Ecto neural progenitor cell (in vitro differentiated cells): ENCODE data around the gene SRP68.

Source experiments
- DNase-seq: peaks from one replicate; pipeline ENCODE4 v3.0.0-alpha.2; 2018; ENCODE audit warnings: low spot score

Gene SRP68

DNA sequence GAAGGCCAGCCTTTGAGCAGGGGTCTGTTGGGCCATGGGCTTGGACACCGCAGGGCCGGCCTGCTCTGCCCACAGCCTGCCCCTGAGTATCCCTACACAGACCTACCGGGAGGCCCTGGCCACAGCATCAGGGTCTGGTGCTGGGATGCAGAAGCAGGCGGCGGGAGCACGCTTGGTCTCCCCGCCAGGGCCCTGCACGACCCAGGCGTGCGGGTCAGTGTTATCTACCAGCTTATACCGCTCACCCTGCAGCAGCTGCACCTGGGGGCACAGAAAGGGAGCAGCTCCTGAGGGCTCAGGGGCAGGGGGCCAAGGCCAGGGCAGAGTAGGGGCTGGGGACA lies 54.0 kb downstream of the SRP68 start:
- DNase-seq, result peak; percentile 47

DNA sequence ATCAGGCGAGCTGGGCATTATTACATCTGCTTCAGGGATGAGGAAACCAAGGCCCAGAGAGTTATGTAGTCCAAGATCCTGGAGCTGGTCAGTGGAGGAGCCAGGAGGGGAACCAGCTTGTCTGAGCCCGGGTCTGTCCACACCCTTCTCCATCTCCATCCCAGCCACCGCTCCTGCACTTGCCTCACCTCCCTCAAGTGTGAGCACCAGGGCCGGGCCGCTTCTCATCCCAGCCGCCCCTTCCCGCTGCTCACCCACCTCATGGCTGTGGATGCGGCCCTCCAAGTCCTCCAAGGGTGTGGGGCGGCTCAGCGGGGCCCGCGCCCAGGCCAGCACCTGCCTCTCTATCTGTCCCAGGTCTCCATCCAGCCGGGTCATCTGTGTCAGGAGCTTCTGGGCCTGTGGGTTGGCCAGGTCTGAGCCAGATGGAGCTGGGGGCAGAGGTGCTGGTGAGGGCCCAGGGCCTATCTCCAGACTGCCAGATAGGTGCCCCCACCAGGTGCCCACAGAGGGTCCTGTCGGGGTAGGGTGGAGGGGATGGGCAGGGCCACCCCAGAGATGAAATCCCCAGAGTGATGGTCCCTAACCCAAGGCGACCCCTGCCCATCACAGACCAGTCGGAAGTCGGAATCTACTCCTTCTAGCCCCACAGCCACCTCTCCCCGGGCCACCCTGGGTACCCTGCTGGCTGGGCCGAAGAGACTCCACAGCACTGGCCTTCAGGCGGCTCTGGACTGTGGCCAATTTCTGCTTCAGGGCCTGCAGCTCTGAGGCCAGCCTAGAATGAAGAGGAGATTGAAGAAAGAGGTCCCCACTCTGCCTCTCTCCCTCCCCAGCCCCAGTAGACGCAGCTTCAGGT lies 54.6 kb downstream of the SRP68 start:
- DNase-seq, result no peak

DNA sequence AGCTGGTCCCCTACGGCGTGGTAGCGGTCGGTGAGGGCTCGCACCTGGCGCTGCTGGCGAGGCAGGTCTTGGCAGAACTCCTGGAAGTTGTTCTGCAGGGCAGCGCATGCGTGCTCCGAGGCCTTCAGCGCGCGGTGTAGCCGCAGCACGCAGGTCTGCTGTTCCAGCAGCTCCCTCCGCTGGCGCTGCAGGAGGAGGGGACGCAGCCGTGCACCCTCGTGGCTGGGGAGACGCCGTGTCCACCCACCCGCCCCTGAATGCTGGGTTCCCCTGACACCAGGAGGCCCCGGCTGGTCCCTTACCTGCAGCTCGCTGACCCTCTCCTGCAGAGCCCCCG lies 57.4 kb downstream of the SRP68 start:
- peak; percentile 51 for DNase-seq

DNA sequence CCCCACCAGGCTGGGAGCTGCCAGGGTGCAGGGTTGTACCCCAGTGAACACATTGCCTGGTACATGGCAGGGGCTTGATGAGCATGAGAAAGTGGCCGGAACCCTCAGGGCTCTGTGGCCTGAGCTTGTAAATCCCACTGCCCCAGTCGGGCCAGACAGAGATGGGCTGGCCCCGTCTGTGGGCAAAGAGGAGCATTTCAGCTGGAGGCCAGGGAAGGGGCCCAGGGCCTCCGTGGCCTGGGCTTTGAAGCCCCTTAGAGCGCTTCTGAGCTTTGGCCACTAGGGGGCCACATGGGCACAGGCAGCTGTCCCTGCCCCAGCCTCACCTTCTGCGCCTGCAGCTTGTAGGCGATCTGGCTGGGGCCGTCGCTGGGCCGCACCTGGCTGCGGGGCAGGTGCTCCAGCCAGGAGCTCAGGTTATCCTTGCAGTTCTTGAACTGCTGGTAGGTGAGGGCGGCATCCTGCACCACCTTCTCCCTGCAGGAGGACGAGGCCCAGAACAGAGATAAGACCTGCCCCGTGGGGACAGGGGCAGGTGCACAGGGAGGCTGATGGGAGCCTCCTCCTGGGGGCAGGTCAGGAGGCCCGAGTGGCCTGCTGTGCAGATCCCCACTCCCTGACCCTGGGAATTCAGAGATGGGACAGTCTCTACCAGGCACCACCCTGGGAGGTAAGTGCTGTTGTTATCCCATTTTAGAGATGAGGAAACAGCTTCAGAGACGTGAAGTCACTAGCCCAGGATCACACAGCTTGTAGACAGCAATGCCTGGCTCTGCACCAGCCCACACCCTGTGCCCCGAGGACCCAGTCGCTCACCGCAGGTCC lies 58.0 kb downstream of the SRP68 start:
- peak; percentile 91 for DNase-seq

DNA sequence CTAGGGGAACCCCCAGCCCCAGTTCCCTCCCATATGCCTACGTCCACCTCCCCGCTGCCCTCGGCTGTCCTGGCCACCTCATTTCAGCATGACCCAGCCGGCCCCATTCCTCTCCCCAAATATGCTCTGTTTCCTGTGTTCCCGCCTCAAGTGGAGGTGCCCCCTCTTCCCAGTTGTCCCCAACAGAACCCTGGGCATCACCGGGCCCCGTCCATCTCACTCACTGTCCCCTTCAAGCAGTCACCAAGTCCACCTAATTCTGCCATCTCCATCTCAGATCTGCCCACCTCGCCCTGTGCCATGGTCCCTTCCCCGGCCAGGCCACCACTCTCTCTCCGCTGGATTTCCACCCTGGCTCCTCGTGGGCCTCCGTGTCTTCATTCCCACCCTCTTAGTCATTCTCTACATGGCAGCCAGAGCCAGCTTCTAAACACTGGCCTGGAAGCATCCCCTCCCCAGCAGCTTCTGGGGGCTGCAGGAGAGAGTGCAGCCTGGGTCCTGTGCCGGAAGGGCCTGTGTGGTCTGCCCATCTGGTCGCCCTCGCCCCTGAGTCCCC lies 58.9 kb downstream of the SRP68 start:
- no peak for DNase-seq

DNA sequence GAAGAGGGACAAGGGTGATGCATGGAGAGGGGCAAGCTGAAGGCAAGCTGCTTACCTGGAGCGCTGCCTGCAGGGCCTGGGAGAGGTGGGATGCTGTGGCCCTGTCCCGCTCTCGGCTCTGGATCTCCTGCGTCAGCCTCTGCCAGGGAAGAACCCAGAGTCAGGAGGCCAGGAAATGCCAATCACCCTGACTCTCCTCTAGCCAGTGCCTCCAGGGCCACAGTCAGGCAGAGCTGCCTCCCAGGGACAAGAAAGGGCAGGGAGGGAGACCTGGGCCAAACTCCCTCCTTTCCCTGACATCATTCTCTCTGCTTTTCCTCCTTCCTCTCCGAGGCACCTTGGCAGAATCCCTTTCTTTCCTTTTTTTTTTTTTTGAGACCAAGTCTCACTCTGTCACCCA lies 60.4 kb downstream of the SRP68 start:
- no peak for DNase-seq

DNA sequence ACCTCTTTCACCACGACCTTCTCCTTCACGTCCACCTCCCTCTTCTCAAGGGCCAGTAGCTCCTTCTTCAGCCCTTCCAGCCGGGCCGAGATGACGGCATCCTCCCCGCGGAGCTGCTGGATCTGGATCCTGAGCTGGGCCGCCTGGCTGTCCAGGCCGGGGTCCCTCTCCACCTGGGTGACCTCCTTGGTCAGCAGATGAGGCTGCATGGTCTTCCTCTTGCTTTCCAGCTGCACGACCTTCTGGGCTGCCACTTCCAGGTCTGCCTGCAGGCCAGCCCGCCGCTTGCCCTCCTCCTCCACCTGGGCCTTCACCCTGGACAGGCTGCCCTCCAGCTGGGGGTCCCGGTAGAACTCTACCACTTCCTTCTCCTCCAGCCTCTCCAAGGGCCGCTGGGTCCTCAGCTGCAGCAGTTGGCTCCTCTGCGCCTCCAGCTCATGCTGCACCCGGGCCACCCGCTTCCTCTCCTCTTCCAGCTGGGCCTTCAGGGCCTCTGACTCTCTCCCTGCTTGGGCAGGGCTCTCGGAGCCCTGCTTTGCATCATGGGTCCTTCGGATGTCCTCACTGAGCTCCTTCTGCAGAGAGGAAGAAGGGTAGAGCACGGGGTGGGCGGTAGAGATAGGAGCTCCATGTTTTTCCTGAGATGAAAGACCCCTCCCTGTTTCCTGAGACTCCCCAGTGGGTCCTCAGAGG lies 62.2 kb downstream of the SRP68 start:
- DNase-seq, result no peak

DNA sequence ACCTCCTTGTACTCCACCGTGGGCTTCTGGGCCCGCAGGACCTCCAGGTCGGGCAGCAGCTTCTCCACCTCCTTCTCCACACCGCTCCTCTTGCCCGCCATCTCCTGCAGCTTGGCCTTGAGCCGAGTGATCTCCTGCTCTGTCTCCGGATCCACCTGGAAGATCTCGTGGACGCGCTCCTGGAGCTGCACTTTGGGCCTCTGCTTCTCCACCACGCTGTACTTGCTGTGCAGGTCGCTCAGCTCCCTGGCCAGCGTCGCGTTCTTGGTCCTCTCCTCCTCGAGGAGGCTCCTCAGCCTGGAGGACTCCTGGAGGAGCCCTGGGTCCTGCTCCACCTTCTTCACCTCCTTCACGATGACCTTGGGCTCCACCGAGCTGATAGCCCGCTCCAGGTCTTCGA lies 62.9 kb downstream of the SRP68 start:
- DNase-seq, result no peak

DNA sequence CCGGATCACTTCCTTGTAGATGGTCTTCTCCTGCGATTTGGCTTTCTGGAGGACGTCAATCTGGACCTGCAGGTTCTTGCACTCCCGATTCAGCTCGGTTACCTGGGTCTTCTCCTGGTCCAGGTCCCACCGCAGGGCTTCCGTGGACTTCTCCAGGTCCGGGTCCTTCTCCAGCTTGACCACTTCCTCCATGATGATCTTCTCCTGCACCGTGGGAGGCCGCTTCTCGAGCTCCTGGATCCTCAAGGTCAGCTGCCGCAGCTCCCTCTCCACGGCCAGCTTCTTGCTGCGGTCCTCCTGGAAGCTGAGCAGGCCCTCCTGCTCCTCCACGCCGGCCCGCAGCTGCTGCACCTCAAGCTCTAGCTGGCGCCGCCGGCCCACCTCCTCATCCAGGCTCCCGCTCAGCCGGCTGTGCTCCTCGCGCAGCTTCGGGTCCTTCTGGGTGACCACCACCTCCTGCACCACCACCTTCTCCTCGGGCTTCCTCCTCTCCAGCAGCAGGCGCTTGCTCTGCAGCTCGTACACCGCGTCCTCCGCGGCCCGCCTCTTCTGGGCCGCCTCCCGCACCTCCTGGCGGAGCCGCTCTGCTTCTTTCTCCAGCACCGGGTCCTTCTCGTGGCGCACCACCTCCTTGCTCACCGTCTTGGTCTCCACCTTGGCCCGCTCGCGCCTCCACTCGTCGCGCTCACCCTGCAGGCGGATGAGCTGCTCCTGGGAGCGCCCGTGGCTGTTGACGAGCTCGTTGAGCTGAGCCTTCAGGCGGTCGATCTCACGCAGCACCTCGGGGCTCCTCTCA lies 63.5 kb downstream of the SRP68 start:
- DNase-seq, result no peak

DNA sequence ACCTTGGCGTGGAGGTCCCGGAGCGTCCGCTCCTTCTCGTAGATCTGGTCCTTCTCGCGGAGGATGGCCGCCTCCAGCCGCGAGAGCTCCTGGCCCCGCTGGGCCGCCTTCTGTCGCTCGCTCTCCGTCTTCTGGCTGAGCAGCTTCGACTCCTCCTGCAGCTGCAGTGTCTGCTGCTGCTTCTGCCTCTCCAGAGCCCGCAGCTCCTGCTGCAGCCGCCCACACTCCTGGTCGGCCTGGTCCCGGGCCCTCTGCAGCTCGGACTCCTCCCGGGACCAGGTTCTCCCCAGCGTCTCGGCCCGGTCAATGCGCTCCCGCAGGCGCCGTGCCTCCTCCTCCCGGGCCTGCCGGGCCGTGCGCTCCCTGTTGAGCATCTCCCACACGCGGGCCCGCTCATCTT lies 64.1 kb downstream of the SRP68 start:
- no peak for DNase-seq

DNA sequence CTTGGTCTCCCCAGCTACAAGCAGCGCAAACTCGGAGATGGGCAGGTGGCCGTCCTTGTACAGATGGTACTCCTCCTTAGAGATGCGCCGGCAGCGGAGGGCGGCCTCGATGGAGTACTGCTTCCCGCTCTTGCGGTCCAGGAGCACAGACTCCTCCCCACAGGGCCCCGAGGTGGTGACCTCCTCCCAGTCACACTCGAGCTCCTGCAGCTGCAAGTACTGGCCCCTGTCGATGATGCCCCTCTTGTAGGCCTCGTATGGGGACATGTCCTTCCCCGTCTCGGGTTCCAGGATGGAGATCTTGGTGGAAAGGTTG lies 64.5 kb downstream of the SRP68 start:
- DNase-seq, result no peak

DNA sequence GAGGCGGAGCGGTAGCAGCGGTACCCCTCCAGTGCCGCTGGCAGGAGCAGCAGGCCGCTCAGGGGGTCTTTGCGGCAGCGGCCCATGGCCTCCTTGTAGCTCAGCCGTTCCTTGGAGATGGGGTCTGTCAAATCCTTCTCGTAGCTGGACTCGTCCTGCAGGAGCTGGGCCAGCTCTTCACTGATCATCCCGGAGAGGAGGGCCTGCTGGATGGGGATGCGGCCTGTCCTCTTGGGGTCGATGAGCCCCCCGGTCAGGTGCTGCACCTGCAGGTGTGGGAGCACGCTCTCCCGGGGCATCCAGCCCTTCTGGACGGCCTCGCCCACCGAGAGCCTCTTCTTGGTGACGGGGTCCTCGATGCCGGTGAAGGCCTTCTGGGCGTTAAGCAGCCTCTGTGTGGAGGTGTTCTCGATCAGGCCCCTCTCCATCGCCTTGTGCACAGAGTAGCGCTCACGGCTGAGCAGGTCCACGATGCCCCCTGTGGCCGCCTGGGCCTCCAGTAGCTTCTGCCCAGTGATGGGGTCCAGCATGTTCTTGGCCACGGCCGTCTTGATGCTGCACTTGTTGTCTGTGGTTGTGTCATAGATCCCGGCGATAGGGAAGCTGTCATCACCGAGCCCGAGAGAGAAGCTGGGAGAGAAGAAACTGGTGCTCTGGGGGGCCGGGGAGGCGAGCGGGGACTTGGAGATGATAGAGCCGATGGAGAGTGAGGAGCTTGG lies 65.0 kb downstream of the SRP68 start:
- peak; percentile 47 for DNase-seq

DNA sequence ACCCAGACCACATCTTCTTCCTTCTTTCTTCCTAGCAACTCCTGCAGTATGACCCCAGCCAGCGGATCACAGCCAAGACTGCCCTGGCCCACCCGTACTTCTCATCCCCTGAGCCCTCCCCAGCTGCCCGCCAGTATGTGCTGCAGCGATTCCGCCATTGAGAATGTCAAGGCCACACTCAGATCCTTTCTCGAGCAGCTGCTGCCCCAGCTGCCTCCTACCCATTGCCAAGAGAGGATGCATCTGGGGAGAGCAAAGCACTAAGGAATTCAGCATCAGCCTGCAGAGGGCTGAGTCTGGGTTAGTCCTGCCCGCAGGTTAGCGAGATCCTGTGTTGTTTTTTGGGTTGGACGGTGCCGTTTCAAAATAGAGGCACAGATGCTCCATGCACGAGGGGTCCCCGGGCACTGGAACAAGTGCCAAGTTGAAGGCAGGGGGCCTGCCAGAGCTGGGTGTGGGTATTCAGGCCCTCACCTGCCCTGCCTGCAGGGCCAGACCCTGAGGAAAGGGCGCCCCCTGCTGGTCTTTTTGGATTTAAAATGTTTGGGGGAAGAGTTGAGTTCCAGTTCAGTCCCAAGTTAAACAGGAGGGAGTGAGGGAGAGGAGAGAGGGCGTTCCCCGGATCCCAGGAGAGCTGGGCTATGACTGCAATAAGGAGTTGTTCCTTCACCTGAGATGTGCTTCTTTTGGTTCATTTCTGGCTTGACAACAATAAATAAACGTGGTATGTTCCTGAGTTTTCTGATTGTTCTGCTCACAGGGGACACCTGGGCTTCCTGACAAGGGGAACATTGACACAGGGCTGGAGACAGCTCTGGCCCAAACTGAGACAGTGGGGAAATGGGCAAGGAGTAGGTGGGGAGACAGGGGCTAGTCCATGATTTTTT lies 66.8 kb downstream of the SRP68 start:
- peak; percentile 92 for DNase-seq

DNA sequence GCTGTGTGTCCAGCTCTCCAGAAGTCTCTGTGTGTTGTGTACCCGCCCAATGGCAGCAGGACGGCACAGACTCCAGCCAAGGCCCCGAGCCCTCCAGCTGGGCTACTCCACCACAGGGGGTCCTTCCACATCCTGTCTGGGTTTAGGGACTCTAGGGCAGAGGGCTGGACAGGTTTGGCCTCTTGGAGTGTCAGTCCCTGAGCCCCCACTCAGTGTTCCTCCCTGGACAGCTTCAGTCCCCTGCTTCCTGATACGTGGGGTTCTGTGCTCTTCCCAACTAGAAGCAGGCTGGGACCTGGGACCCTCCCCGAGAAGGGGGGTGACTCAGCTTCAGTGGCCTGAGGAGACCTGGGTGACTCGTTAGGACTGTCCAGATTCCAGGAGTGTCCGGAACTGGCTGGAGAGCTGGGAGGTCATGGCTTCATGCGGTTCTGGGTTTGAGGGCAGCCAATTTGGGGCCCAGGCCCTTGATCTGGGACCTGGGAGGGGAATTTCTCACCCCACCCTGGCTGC lies 67.5 kb downstream of the SRP68 start:
- DNase-seq, result no peak

DNA sequence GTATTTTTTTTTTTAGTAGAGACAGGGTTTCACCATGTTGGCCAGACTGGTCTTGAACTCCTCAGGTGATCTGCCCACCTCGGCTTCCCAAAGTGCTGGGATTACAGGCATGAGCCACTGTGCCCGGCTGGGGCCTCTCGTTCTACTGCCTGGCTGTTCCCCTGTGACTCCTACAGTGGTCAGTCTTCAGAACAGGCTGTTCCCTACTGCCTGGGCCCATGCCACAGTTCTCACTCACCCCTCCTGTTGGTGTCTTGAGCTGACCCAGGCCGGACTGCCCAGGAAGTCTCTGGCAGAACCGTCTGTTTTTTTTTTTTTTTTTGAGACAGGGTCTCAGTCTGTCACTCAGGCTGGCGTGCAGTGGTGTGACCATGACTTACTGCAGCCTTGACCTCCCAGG lies 68.4 kb downstream of the SRP68 start:
- no peak for DNase-seq

DNA sequence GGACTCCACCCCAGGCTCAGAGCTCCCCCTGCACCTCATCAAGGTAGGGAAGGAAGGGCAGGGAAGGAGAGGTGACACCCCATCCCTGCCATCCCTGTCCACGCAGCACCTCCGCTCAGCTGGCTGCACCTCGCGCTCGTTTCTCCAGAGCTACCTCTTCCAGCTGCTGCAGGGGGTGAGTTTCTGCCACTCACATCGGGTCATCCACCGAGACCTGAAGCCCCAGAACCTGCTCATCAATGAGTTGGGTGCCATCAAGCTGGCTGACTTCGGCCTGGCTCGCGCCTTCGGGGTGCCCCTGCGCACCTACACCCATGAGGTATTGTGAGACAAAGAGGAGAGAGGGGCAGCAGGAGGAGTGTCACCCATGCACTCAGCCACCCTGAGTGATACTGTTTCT lies 70.2 kb downstream of the SRP68 start:
- peak; percentile 43 for DNase-seq

DNA sequence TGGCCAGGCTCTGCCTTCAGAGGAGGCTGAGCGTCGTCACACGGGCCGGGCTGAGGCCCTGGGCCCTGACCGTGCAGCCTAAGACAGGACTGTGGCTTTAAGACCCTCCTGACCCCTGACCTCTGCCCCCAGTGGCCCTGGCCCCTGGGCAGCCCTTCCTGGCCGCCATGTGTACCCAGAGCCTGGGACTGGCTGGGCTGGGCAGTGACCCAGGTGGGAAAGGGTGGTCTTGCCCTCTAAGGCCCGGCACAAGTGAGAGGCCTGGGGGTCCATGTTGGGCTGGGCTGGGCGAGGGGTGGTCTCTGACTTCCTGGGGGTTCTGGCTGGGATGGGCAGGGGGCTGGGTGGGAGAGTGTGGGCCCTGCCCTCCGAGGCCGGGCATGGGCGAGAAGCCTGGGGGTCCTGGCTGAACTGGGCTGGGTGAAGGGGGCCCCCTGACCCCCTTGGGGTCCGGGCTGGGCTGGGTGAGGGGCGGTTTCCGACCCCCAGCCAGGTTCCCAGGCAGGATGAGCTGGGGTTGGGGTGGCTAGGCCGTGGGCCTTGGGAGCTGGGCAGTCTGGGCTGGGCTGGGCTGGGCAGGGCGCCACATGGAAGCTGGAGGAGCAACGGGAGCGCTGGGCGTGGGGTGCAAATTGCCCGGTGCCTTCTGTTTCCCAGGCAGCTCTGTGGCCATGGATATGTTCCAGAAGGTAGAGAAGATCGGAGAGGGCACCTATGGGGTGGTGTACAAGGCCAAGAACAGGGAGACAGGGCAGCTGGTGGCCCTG lies 71.4 kb downstream of the SRP68 start, which contains the start of gene CDK3:
Gene CDK3 (plus strand): TSS at position 101 of the 767 bp plus-strand sequence. CDS start 571 bp downstream, at position 672.
- peak; percentile 45 for DNase-seq

DNA sequence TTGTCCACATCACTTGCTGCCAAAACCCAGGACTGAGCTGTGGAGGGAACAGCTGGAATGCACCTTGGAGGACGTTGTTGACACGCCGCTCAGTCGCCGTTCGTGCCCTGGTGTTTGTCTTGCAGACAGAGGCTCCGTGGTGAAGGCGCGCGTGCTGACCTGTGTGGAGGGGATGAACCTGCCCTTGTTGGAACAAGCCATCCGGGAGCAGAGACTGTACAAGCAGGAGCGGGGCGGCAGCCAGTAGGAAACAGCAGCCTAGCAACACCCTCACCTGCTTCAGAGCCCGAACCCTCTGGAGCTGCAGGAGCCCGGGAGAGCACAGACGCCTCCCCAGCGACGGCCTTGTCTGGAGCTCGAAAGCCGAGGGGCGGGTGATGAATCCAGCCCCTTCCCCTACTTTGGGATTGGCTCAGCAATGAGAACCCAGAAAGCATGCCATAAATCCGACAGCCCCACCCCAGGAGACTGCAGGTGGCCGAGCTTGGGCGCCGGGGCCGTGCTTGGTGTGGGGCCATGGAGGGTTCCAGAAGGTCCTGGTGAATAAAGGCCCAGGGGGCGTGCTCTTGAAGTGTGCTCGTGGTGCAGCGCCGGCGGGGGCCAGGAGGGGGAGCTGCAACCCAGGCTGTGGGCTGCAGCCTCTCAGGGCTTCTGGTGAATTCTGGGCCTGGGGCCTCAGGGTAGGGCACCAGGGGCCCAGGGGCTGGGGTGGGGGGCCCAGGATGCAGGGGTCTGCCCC lies 72.1 kb downstream of the SRP68 start:
- DNase-seq, result peak; percentile 92
